HG03342 (cell line): ENCODE results near the gene MEI4.

Source experiments
- ATAC-seq: cut with Tn5 transposase; IDR thresholded peaks from one replicate; pipeline ENCODE4 v1.9.1; 2021; ENCODE audit warnings: mild to moderate bottlenecking, moderate library complexity; ENCODE audit not compliant: unreplicated experiment

MEI4 gene

DNA sequence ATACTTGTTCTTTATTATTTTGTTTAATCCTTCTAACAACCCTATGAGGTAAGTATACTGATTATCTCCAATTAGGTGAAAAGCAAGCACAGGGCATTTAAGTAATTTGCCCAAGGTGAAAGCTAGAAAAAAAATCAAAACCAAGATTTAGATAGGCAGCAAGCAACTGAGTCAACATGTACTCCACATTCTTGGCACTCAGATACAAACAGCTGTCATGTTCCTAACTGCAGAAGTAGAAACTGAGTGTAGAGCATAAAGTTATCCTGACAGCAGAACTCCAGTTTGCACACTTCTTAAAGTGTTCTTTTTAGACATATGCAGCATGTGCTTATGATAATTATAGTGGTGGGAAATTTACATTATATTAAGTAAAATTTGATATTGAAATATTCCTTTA is 278.1 kb downstream of the MEI4 start:
- ATAC-seq = no peak

- no peak for ATAC-seq
These were observed 309.2 kb downstream of the MEI4 start for GRCh38 chr6:77962070-77962469.

- ATAC-seq = no peak
These were observed 312.6 kb downstream of the MEI4 start for GRCh38 chr6:77965449-77965848.

- no peak for ATAC-seq
These were observed 319.5 kb downstream of the MEI4 start for GRCh38 chr6:77972334-77972733.
